HG02642 (cell line): Measurements from ENCODE around the gene TMEM135.
"Not testable (repeated sequence)": the region's sequence is repeated elsewhere in the genome, so short reads cannot be mapped to it uniquely, and the experiment has no call there.

Source experiments
- ATAC-seq: cut with Tn5 transposase; IDR thresholded peaks from one replicate; pipeline ENCODE4 v1.9.1; 2021; ENCODE audit warnings: mild to moderate bottlenecking; ENCODE audit not compliant: unreplicated experiment, poor library complexity

Gene TMEM135

GRCh38 chr11:87037450-87038234, at the start of gene TMEM135:
TSS of gene TMEM135 (plus strand) at chr11:87037934. CDS start at chr11:87038046, 112 bp downstream.
- ATAC-seq = peak; percentile 99

GRCh38 chr11:86988351-86988881, 49.3 kb upstream of the TMEM135 start:
- ATAC-seq = no peak

- no peak for ATAC-seq
Observed at GRCh38 chr11:86990031-86990430, 47.7 kb upstream of the TMEM135 start.

GRCh38 chr11:86990515-86990914, 47.2 kb upstream of the TMEM135 start:
- ATAC-seq = no peak

- ATAC-seq = no peak
Observed at GRCh38 chr11:86991341-86991740, 46.4 kb upstream of the TMEM135 start.

GRCh38 chr11:86992340-86992739, 45.4 kb upstream of the TMEM135 start:
- ATAC-seq = not testable (repeated sequence)

GRCh38 chr11:86993031-86993430, 44.7 kb upstream of the TMEM135 start:
- no peak for ATAC-seq

- ATAC-seq = no peak
Observed at GRCh38 chr11:86996953-86997570, 40.7 kb upstream of the TMEM135 start.

- no peak for ATAC-seq
Observed at GRCh38 chr11:86999388-86999787, 38.3 kb upstream of the TMEM135 start.

GRCh38 chr11:86999859-87000753, 37.6 kb upstream of the TMEM135 start:
- no peak for ATAC-seq

- ATAC-seq = no peak
Observed at GRCh38 chr11:87002918-87003317, 34.8 kb upstream of the TMEM135 start.

- not testable (repeated sequence) for ATAC-seq
Observed at GRCh38 chr11:87004281-87004680, 33.5 kb upstream of the TMEM135 start.

- no peak for ATAC-seq
Observed at GRCh38 chr11:87005569-87005921, 32.2 kb upstream of the TMEM135 start.

GRCh38 chr11:87006035-87006434, 31.7 kb upstream of the TMEM135 start:
- no peak for ATAC-seq

- ATAC-seq = no peak
Observed at GRCh38 chr11:87007963-87008362, 29.8 kb upstream of the TMEM135 start.

- no peak for ATAC-seq
Observed at GRCh38 chr11:87012089-87012488, 25.6 kb upstream of the TMEM135 start.

GRCh38 chr11:87012673-87013072, 25.1 kb upstream of the TMEM135 start:
- ATAC-seq = no peak

GRCh38 chr11:87013912-87014825, 23.6 kb upstream of the TMEM135 start:
- ATAC-seq = no peak

- no peak for ATAC-seq
Observed at GRCh38 chr11:87015645-87016044, 22.1 kb upstream of the TMEM135 start.
